ENCODE measurements around the gene NADK.

The NADK gene

DNA sequence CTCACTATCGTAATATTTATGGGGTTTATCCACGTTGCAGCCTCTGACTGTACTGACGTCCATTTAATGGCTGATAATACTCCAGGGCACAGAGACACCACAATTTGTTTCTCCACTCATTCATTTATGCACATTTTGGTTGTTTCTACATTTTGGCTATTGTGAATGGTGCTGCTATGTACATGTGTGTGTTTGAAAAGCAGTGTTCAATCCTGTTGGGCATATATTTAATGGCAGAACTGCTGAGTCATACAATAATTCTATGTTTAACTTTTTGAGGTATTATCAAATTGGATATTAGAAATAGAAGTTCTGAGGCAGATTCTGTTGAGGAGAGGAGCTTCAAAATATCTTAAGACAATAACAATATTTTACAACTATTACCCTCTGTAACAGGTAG, 39.0 kb upstream of the NADK start:
- no peak for DNase-seq (ENCODE audit: extremely low spot score)
- no peak for TF ChIP-seq CTCF (IDR thresholded peaks at IDR 0.05; ENCODE audit: control extremely low read depth, extremely low read depth, low read depth, missing control alignments)
- ChIA-PET POLR2A (no interaction called here), CTCF (interaction anchor here (1.0 to 1.4 kb wide), 2 partner anchors 10 to 47 kb away, joined by 3 read pairs; no protein-coding TSS in a partner anchor)

- ChIA-PET CTCF (no interaction called here), POLR2A (no interaction called here)
- DNase-seq (ENCODE audit: extremely low spot score), result no peak
- TF ChIP-seq CTCF (IDR thresholded peaks at IDR 0.05; ENCODE audit: control extremely low read depth, extremely low read depth, low read depth, missing control alignments), result no peak
Measured at GRCh38 chr1:1815606-1816281, 37.5 kb upstream of the NADK start.

DNA sequence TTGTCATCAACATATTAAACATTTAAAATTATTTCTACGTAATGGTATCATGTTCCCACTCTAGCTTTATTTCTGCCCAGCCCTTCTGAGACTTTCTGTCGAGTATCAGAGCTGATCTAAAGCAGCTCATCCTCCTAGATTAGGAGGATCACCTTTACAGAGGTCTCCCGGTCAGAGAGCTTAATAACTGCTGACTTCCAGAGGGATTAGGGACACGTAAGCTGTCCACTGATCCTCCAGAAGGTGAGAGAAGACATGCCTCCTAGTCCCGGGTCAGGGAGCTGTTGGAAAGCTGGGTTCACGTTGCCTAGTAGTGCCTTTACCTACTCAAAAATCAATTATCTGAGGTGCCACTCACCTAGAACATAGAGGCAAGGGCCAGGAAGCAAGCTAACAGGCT, 31.2 kb upstream of the NADK start:
- CTCF ChIA-PET, result interaction anchor here (1.1 to 3.4 kb wide), 3 partner anchors 9 to 96 kb away, joined by 3 to 19 read pairs (median 5); no protein-coding TSS in a partner anchor
- no peak for DNase-seq (ENCODE audit: extremely low spot score)
- TF ChIP-seq CTCF (IDR thresholded peaks at IDR 0.05; ENCODE audit: control extremely low read depth, extremely low read depth, low read depth, missing control alignments), result no peak
- POLR2A ChIA-PET, result no interaction called here

DNA sequence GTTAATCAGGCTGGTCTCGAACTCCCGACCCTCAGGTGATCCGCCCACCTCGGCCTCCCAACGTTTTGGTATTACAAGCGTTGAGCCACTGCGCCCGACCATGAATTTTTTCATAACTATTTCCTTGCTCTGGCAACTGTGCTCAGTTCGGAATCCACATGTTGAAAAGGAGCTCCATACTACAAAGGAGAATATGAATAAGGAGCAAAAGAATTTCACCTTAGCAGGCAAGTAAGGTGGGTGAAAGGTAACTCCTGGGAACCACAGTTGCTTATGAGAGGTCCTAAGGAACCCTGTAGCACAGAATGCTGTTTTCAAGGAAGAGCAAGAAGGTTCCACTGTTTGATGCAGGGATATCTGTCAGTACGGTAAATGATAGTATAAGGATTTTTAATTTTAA, 29.9 kb upstream of the NADK start:
- CTCF ChIA-PET, result interaction anchor here (1.1 to 3.4 kb wide), 2 partner anchors 8 to 9 kb away, joined by 3 to 19 read pairs; no protein-coding TSS in a partner anchor
- no peak for TF ChIP-seq CTCF (IDR thresholded peaks at IDR 0.05; ENCODE audit: control extremely low read depth, extremely low read depth, low read depth, missing control alignments)
- DNase-seq (ENCODE audit: extremely low spot score), result no peak
- POLR2A ChIA-PET, result no interaction called here

- ChIA-PET POLR2A (no interaction called here), CTCF (interaction anchor here (1.1 kb wide), 1 partner anchor 11 kb away, joined by 3 read pairs; no protein-coding TSS in a partner anchor)
- no peak for TF ChIP-seq CTCF (IDR thresholded peaks at IDR 0.05; ENCODE audit: control extremely low read depth, extremely low read depth, low read depth, missing control alignments)
- DNase-seq (ENCODE audit: extremely low spot score), result no peak
Measured at GRCh38 chr1:1806890-1807289, 28.6 kb upstream of the NADK start.

- no peak for TF ChIP-seq CTCF (IDR thresholded peaks at IDR 0.05; ENCODE audit: control extremely low read depth, extremely low read depth, low read depth, missing control alignments)
- no peak for DNase-seq (ENCODE audit: extremely low spot score)
- CTCF ChIA-PET, result no interaction called here
- POLR2A ChIA-PET, result no interaction called here
Measured at GRCh38 chr1:1804301-1804700, 26.0 kb upstream of the NADK start.

All from GM10248 (cell line).